Germinal center (tissue), 1 donor: ENCODE data around the gene C9orf40.

Experiments
- DNase-seq: peaks from one replicate; pipeline ENCODE4 v3.0.0; 2012; ENCODE audit warnings: mixed read lengths, low spot score

C9orf40 gene

GRCh38 chr9:74940600-74940999 is 12.1 kb downstream of the C9orf40 start:
- DNase-seq = no peak

GRCh38 chr9:74935008-74935407 is 17.7 kb downstream of the C9orf40 start:
- no peak for DNase-seq

- no peak for DNase-seq
Observed at GRCh38 chr9:74921737-74922136, 31.0 kb downstream of the C9orf40 start.

GRCh38 chr9:74920944-74921626 is 31.6 kb downstream of the C9orf40 start:
- DNase-seq = no peak

GRCh38 chr9:74910036-74910435 is 42.7 kb downstream of the C9orf40 start:
- DNase-seq = no peak

- no peak for DNase-seq
Observed at GRCh38 chr9:74908665-74909064, 44.0 kb downstream of the C9orf40 start.

- DNase-seq = no peak
Observed at GRCh38 chr9:74907085-74907484, 45.6 kb downstream of the C9orf40 start.

- DNase-seq = no peak
Observed at GRCh38 chr9:74901001-74901400, 51.7 kb downstream of the C9orf40 start.
